ENCODE data around the gene ALKBH6.
"Not testable (repeated sequence)": the region's sequence is repeated elsewhere in the genome, so short reads cannot be mapped to it uniquely, and the experiment has no call there.

The ALKBH6 gene

GRCh38 chr19:36014012-36014924, at the start of gene ALKBH6:
Gene ALKBH6 (minus strand): TSS chr19:36014213. CDS start chr19:36013397, 816 bp downstream.
- peak; percentile 99 for DNase-seq

- DNase-seq = no peak
These were observed 47.4 kb upstream of the ALKBH6 start for GRCh38 chr19:36061367-36061766.

- no peak for DNase-seq
These were observed 46.4 kb upstream of the ALKBH6 start for GRCh38 chr19:36060430-36060829.

- no peak for DNase-seq
These were observed 45.3 kb upstream of the ALKBH6 start for GRCh38 chr19:36059180-36059910.

- no peak for DNase-seq
These were observed 44.6 kb upstream of the ALKBH6 start for GRCh38 chr19:36058481-36059179.

DNA sequence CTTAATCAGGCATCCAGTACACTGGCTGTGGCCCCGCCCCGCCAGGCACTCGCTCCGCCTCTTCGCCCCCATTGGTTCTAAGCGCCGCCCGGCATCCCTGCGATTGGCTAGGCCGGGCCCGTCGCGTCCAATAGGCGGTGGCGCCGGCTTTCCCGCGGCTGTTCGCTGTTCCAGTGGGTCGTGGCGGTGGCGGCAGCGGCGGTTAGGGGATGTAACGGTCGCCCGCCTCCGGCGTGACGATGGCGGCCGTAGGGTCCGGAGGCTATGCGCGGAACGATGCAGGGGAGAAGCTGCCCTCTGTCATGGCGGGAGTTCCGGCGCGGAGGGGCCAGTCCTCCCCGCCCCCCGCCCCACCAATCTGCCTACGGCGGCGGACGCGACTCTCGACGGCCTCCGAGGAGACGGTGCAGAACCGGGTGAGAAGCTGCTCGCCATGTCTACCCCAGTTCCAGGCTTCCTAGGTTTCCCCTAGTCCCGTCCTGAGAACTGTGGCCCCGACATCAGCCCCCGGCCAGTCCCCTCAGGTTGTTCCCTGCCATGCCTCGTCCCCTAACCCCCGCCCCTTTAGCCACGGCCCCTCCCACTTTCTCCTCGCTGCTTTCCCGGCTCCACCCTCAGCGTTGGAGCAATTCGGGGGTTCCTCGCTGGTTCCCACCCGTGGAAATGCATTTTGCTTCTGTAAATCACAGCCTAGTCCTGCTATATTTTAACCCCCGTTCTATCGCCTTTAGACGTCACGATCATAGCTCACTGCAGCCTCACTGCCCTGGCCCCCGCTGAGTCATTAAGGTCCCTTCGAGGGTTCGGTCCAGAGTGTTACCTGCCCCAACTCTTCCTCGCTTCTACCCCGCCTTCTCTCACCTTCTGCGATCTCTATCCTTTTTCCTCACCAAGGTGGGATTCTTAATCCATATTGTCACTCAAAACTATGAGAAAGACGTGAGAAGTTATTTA, 41.0 kb upstream of the ALKBH6 start, which contains the start of gene WDR62:
Gene WDR62 (plus strand): TSS at position 165 of the 954 bp plus-strand sequence. CDS start 75 bp downstream, at position 240.
- peak; percentile 92 for DNase-seq

DNA sequence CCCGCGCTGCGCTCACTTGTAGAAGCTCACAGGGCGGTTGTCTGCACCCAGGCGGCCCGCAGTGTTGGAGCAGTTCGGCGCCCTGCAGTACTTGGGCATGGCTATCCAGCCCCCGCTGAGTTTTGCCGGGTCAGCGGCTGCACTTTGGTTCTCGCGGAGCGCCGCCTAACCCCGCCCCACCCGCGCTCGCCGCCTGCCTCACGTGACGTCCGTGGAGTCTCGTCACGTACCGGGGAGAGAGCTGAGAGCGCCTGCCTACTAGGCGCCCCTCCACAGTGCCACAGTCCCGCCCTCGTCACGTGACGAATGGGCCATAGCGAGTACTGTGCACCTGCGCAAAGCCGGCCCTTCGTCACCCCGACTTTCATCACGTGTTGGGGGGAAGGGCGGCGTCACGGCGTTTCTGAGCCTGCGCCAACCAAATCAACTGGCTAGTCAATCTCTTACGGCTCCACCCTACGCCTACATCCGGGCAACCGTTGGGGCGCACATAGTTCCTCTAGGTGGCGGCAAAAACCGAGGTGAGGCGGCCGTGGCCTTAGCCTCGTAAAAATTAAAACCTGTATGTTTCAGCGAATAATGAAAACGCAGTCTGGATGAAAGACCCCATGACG, 40.2 kb upstream of the ALKBH6 start, which contains the start of gene THAP8:
Gene THAP8 (minus strand): TSS at position 167 of the 614 bp plus-strand sequence. CDS start 68 bp downstream, at position 99.
- peak; percentile 100 for DNase-seq

DNA sequence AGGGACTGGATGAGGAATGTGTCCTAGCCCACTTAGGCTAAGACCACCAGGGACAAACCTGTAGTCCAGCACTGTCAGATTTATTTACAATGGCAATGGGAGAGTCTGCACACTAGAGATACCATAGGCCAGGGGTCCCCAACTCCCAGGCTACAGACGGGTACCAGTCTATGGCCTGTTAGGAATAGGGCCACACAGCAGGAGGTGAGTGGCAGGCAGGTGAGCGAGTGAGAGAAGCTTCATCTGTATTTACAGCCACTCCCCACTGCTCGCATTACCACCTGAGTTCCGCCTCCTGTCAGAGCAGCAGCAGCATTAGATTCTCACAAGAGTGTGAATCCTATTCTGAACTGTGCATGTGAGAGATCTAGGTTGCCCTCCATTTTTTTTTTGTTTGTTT, 37.6 kb upstream of the ALKBH6 start:
- no peak for DNase-seq

DNA sequence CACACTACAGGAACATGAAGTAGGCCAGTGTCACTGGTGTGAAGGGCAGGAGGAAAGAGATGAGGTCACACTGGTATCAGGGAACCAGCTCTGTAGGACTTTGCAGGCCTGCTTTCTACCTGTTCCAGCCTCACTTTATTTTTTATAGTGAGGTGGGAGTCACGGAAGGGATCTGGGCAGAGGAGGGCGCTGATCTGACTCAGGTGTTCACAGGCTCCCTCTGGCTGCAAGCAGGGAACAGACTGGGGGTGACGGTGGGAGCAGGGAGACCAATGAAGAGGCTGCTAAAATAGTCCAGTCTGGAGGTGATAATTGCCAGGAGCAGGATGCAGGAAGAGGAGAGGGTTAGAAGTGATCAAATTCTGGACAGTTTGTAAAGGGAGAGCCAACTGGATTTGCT, 37.2 kb upstream of the ALKBH6 start:
- no peak for DNase-seq

GRCh38 chr19:36049080-36049698, 35.2 kb upstream of the ALKBH6 start:
- no peak for DNase-seq

DNA sequence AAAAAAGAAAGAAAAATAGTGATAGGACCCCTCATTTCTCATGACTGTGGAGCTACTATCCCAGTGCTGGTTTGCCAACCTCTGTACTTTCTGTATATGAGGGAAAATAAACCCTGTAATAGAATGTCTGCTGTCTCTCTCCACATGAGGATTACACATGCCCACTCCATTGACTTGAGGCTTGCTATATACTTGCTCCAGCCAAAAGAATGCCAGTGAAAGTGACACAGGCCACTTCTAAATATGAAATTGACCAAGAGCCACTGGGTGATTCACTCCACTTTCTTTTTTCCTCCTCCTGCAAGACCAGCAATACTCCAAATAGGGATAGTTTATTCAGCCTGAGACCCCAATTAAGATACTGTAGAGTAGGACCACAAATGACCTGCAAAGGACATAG, 33.8 kb upstream of the ALKBH6 start:
- DNase-seq = no peak

DNA sequence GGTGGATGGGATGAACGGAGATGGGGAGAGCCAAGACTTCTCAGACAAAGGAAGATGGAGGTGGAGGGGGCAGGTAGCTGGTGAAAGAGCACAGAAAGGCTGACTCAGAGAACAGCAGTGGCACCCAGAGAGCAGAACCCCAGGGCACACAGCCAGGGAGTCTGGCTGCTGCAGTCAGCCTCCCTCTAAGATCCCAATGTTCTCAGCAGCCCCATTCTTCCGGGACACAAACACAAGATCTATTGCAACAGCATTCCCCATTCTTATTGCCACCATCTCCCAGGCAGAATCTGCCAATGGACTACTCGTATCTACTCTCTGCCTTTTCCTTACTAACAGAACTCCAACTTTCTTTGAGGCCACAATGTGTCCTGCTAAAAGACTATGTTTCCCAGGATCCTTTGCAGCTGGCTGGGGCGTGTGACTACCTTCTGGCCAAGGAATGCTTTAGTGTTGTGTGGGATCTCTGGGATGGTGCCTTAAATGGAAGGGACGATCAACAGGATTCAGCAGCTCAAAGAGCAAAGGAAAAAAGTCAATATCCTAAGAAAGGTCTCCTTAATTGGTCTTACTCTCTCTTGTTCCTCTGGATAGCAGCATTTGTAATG, 32.5 kb upstream of the ALKBH6 start:
- DNase-seq = no peak

GRCh38 chr19:36043952-36044351, 29.9 kb upstream of the ALKBH6 start:
- DNase-seq = no peak

- no peak for DNase-seq
These were observed 27.8 kb upstream of the ALKBH6 start for GRCh38 chr19:36041831-36042230.

DNA sequence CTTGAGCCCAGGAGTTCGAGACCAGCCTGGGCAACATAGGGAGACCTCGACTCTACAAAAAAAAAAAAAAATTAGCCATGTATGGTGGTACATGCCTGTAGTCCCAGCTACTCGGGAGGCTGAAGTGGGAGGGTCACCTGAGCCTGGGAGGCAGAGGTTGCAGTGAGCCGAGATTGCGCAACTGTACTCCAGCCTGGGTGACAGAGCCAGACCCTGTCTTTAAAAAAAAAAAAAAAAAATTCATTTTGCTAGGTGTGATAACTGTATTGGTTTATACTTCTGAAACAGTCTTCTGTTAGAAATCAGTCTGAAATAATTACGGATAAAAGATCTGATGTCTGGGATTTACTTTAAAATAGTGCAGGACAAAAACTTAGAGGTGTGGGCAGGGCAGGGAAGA, 27.1 kb upstream of the ALKBH6 start:
- DNase-seq = not testable (repeated sequence)

DNA sequence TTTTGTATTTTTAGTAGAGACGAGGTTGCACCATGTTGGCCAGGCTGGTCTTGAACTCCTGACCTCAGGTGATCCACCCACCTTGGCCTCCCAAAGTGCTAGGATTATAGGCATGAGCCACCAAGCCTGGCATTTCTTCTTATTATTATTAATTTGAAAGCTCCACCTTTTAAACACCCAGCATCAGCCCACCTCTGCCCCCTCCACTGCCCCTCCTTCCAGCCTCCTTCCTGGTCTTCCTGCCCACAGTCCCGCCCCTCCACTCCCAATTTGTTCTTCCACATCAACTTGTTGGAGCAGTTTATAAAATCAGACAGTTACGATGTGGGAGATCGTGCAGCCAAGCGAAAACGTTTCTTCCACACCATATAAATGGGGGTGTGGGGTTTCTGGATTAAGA, 26.5 kb upstream of the ALKBH6 start:
- no peak for DNase-seq

- peak; percentile 33 for DNase-seq
These were observed 18.5 kb upstream of the ALKBH6 start, which contains the start of gene CLIP3 for GRCh38 chr19:36032251-36033104. Gene CLIP3 (minus strand): TSS chr19:36032873. CDS start chr19:36032357, 516 bp downstream.

DNA sequence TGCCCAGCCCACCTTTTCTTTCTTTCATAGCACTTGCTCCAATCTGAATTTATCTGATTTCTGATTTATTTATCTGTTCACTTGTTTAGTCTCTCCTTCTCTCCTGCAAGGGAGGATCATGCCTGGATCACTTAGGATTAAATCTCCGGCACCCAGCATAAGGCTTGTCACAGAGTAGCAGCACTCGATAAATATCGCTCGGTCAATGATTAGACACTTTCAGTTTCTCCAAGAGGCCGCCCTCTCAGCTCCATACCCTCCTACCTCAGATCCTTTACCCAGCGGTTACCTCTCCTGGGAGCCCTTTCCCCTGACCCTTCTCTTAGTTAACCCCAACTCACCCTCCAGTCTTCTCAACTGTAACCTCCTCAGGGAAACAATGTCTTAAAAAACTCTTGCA, 17.3 kb upstream of the ALKBH6 start:
- no peak for DNase-seq
